H9 (cell line): ENCODE results near the gene IPO13. TPM values are rescaled to one million over a fixed set of nuclear protein-coding genes. Genes with fewer than 3 reads are reported as not detected.

Source experiments
- DNase-seq: peaks from one replicate; pipeline ENCODE4 v3.0.0-alpha.2; 2017
- H2AFZ ChIP-seq: one replicate; pipeline ENCODE4 v1.6.1; 2013; ENCODE audit warnings: mild to moderate bottlenecking, low read length, control low read depth, moderate library complexity
- H2AK5ac ChIP-seq: 2 replicates; pipeline ENCODE4 v1.6.1; 2013; ENCODE audit warnings: low read length, control low read depth, mixed read lengths; ENCODE audit not compliant: insufficient read length
- H2BK120ac ChIP-seq: one replicate; pipeline ENCODE4 v1.6.1; 2013; ENCODE audit warnings: low read depth, mild to moderate bottlenecking, low read length, control low read depth, inconsistent platforms; ENCODE audit not compliant: poor library complexity, severe bottlenecking
- H2BK12ac ChIP-seq: 2 replicates; pipeline ENCODE4 v1.6.1; 2013; ENCODE audit warnings: low read length, control low read depth, mixed read lengths, low read depth; ENCODE audit not compliant: insufficient read length
- H2BK15ac ChIP-seq: 2 replicates; pipeline ENCODE4 v1.6.1; 2013; ENCODE audit warnings: low read depth, low read length, control low read depth
- H2BK20ac ChIP-seq: one replicate; pipeline ENCODE4 v1.6.1; 2013; ENCODE audit warnings: low read depth, mild to moderate bottlenecking, low read length, control low read depth, inconsistent platforms; ENCODE audit not compliant: poor library complexity, severe bottlenecking
- H2BK5ac ChIP-seq: 2 replicates; pipeline ENCODE4 v1.6.1; 2013; ENCODE audit warnings: low read length, control low read depth, mixed read lengths; ENCODE audit not compliant: insufficient read length
- H3K14ac ChIP-seq: 2 replicates; pipeline ENCODE4 v1.6.1; 2013; ENCODE audit warnings: low read length, control low read depth; ENCODE audit not compliant: insufficient read depth
- H3K18ac ChIP-seq: 2 replicates; pipeline ENCODE4 v1.6.1; 2013; ENCODE audit warnings: low read depth, mild to moderate bottlenecking, mixed read lengths, low read length, control low read depth; ENCODE audit not compliant: insufficient read length
- H3K23ac ChIP-seq: 2 replicates; pipeline ENCODE4 v1.6.1; 2013; ENCODE audit warnings: low read length, control low read depth, mixed read lengths, low read depth; ENCODE audit not compliant: insufficient read length
- H3K23me2 ChIP-seq: 2 replicates; pipeline ENCODE4 v1.6.1; 2013; ENCODE audit warnings: low read depth, mild to moderate bottlenecking, mixed read lengths, low read length, control low read depth; ENCODE audit not compliant: insufficient read length, poor library complexity, severe bottlenecking
- H3K27ac ChIP-seq: 2 replicates; pipeline ENCODE4 v1.5.1; 2013; ENCODE audit warnings: low read length, control low read depth, mixed read lengths, low read depth; ENCODE audit not compliant: insufficient read length
- H3K27me3 ChIP-seq: 2 replicates; pipeline ENCODE4 v1.6.1; 2013; ENCODE audit warnings: low read length, control low read depth, inconsistent platforms; ENCODE audit not compliant: insufficient read depth
- H3K4ac ChIP-seq: 2 replicates; pipeline ENCODE4 v1.6.1; 2013; ENCODE audit warnings: low read depth, mild to moderate bottlenecking, control low read depth, inconsistent platforms, low read length, moderate library complexity
- H3K4me1 ChIP-seq: 2 replicates; pipeline ENCODE4 v1.6.1; 2013; ENCODE audit warnings: low read length, control low read depth, inconsistent platforms; ENCODE audit not compliant: insufficient read depth
- H3K4me2 ChIP-seq: 2 replicates; pipeline ENCODE4 v1.6.1; 2013; ENCODE audit warnings: low read length, control low read depth, mixed read lengths; ENCODE audit not compliant: insufficient read length, insufficient read depth
- H3K56ac ChIP-seq: 2 replicates; pipeline ENCODE4 v1.6.1; 2013; ENCODE audit warnings: low read depth, mild to moderate bottlenecking, mixed read lengths, low read length, control low read depth; ENCODE audit not compliant: insufficient read length
- H3K79me1 ChIP-seq: 2 replicates; pipeline ENCODE4 v1.6.1; 2013; ENCODE audit warnings: low read depth, mild to moderate bottlenecking, moderate library complexity, low read length, control low read depth, inconsistent platforms; ENCODE audit not compliant: insufficient read depth, poor library complexity, severe bottlenecking
- H3K79me2 ChIP-seq: 2 replicates; pipeline ENCODE4 v1.6.1; 2013; ENCODE audit warnings: low read length, control low read depth, inconsistent platforms; ENCODE audit not compliant: insufficient read depth
- H3K9ac ChIP-seq: 2 replicates; pipeline ENCODE4 v1.6.1; 2013; ENCODE audit warnings: low read length, control low read depth, mixed read lengths; ENCODE audit not compliant: insufficient read length; ENCODE audit errors: extremely low read depth
- H3K9me3 ChIP-seq: one replicate; pipeline ENCODE4 v1.6.1; 2013; ENCODE audit warnings: low read depth, low read length, inconsistent platforms; ENCODE audit not compliant: control insufficient read depth
- H3T11ph ChIP-seq: one replicate; pipeline ENCODE4 v1.6.1; 2013; ENCODE audit warnings: mild to moderate bottlenecking, low read length, control low read depth, inconsistent platforms
- H4K20me1 ChIP-seq: one replicate; pipeline ENCODE4 v1.6.1; 2013; ENCODE audit not compliant: control insufficient read depth, insufficient read length, insufficient read depth
- H4K5ac ChIP-seq: 2 replicates; pipeline ENCODE4 v1.6.1; 2013; ENCODE audit warnings: low read depth, mild to moderate bottlenecking, mixed read lengths, low read length, control low read depth; ENCODE audit not compliant: insufficient read length
- H4K8ac ChIP-seq: replicated peaks from 2 replicates; pipeline ENCODE4 v1.6.1; 2013; ENCODE audit warnings: low read length, control low read depth, mixed read lengths, low read depth; ENCODE audit not compliant: insufficient read length
- H4K91ac ChIP-seq: 2 replicates; pipeline ENCODE4 v1.6.1; 2013; ENCODE audit warnings: low read depth, mild to moderate bottlenecking, moderate library complexity, mixed read lengths, low read length, control low read depth; ENCODE audit not compliant: insufficient read length
- H3K27ac Mint-ChIP-seq, 3 experiments: 2 replicates in 2 of 3; 3 replicates in 1 of 3; pipeline ENCODE4 v1.8.0; 2020 to 2021; ENCODE audit warnings: mixed read lengths in 3 of 3, mild to moderate bottlenecking in 1 of 3, moderate library complexity in 1 of 3
- H3K27me3 Mint-ChIP-seq: 2 replicates; pipeline ENCODE4 v1.8.0; 2021; ENCODE audit warnings: low read depth, mild to moderate bottlenecking, moderate library complexity, mixed read lengths
- H3K36me3 Mint-ChIP-seq, 3 experiments: 2 replicates in 2 of 3; 3 replicates in 1 of 3; pipeline ENCODE4 v1.8.0; 2020 to 2021; ENCODE audit warnings: low read depth in 3 of 3, mixed read lengths in 3 of 3; ENCODE audit not compliant: insufficient read depth in 1 of 3
- H3K4me1 Mint-ChIP-seq, 2 experiments: 2 replicates each; pipeline ENCODE4 v1.8.0; 2020; ENCODE audit warnings: mixed read lengths in 2 of 2
- H3K4me3 Mint-ChIP-seq, 2 experiments: 2 replicates in 1 of 2; 3 replicates in 1 of 2; pipeline ENCODE4 v1.8.0; 2020 to 2021; ENCODE audit warnings: mild to moderate bottlenecking in 2 of 2, mixed read lengths in 2 of 2, moderate library complexity in 1 of 2
- H3K9me3 Mint-ChIP-seq, 2 experiments: 2 replicates in 1 of 2; 3 replicates in 1 of 2; pipeline ENCODE4 v1.8.0; 2020; ENCODE audit warnings: mild to moderate bottlenecking in 2 of 2, mixed read lengths in 2 of 2, moderate library complexity in 1 of 2
- WGBS: extraction: QIAGEN DNeasy Blood & Tissue Kit; methylation state at CpG from one replicate; pipeline ENCODE4 v1.1.7; 2013; ENCODE audit warnings: missing lambda C conversion rate, low lambda C conversion rate, mixed read lengths; ENCODE audit not compliant: insufficient read length; ENCODE audit errors: extremely low coverage; 5-methylcytosine and 5-hydroxymethylcytosine counted together
- total RNA-seq: library from RNA; stranded (reverse); gene quantifications from 2 replicates; pipeline ENCODE4 v1.2.1, GENCODE V29; 2021
- TF ChIP-seq, protein P1 (sequence below): fragments of 200-600 bp; sonication (generic); conservative IDR thresholded peaks from 3 replicates; pipeline ENCODE4 v1.8.0; 2021; ENCODE audit warnings: antibody characterized with exemption, mild to moderate bottlenecking

IPO13 gene
- total RNA-seq, 1 experiment from 2014 or later = 24.5 TPM

DNA sequence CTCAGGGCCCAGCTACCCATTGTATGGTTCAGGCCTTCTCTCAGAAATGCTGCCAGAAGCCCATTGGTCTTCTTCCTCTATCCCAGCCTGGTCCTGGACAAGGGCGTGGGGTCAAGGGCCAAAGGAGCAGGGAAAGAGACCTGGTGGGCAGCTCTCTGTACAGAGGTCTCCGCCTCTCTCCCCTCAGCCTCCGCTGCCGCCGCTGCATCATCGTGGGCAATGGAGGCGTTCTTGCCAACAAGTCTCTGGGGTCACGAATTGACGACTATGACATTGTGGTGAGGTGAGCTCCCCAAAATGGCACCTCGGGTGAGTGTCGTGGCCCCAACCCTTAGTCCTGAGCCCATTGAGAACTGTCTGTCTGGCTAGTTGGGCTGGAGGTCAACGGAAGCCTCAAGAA lies 47.8 kb upstream of the IPO13 start:
- Histone ChIP-seq H3K79me2 (no peaks in the 10 kb centered on the region), H3K27me3 (no peaks in the 10 kb centered on the region)

More for the DNA sequence above, 47.8 kb upstream of the IPO13 start:
- Histone ChIP-seq H2AFZ (no peak overlapping the region), H4K8ac (no peak overlapping the region), H4K91ac (no peak overlapping the region), H3K23ac (no peak overlapping the region), H3K23me2 (no peaks in the 10 kb centered on the region), H3K56ac (no peak overlapping the region), H3K79me1 (no peaks in the 10 kb centered on the region), H3K18ac (no peak overlapping the region), H3T11ph (no peak overlapping the region), H3K14ac (no peak overlapping the region), H2BK20ac (no peak overlapping the region), H3K9me3 (no peaks in the 10 kb centered on the region), H2BK15ac (no peak overlapping the region), H2BK120ac (no peak overlapping the region), H4K5ac (no peak overlapping the region), H2BK12ac (no peak overlapping the region), H3K4ac (no peak overlapping the region), H3K9ac (no peak overlapping the region), H3K27ac (no peak overlapping the region), H2AK5ac (no peak overlapping the region), H3K4me1 (no peaks in the 10 kb centered on the region), H4K20me1 (no peaks in the 10 kb centered on the region), H2BK5ac (no peak overlapping the region), H3K4me2 (no peak overlapping the region)
- no peaks in the 10 kb centered on the region for H3K27me3 Mint-ChIP-seq
- H3K9me3 Mint-ChIP-seq = no peaks in the 10 kb centered on the region
- no CpG with 5 or more reads among the region's 12 CpGs for WGBS
- peaks cover 0 to 8% (median 2%) of the 10 kb centered on the region in 3 experiments; a peak in 3 of 7 replicates for H3K36me3 Mint-ChIP-seq
- H3K27ac Mint-ChIP-seq = no peak overlapping the region; a peak in 2 of 7 replicates
- H3K4me1 Mint-ChIP-seq = 0 out of 4 replicates have a peak, but pooled peaks cover 0 to under 1% of the 10 kb centered on the region in 2 experiments
- TF ChIP-seq, protein P1, sequence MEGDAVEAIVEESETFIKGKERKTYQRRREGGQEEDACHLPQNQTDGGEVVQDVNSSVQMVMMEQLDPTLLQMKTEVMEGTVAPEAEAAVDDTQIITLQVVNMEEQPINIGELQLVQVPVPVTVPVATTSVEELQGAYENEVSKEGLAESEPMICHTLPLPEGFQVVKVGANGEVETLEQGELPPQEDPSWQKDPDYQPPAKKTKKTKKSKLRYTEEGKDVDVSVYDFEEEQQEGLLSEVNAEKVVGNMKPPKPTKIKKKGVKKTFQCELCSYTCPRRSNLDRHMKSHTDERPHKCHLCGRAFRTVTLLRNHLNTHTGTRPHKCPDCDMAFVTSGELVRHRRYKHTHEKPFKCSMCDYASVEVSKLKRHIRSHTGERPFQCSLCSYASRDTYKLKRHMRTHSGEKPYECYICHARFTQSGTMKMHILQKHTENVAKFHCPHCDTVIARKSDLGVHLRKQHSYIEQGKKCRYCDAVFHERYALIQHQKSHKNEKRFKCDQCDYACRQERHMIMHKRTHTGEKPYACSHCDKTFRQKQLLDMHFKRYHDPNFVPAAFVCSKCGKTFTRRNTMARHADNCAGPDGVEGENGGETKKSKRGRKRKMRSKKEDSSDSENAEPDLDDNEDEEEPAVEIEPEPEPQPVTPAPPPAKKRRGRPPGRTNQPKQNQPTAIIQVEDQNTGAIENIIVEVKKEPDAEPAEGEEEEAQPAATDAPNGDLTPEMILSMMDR = no peak
- H3K4me3 Mint-ChIP-seq = no peak overlapping the region
- no peak for DNase-seq
